GM19035 (cell line): ENCODE data around the gene HOXD11.

Experiments used
- ATAC-seq: cut with Tn5 transposase; IDR thresholded peaks from one replicate; pipeline ENCODE4 v1.9.1; 2021; ENCODE audit not compliant: unreplicated experiment

Gene HOXD11

DNA sequence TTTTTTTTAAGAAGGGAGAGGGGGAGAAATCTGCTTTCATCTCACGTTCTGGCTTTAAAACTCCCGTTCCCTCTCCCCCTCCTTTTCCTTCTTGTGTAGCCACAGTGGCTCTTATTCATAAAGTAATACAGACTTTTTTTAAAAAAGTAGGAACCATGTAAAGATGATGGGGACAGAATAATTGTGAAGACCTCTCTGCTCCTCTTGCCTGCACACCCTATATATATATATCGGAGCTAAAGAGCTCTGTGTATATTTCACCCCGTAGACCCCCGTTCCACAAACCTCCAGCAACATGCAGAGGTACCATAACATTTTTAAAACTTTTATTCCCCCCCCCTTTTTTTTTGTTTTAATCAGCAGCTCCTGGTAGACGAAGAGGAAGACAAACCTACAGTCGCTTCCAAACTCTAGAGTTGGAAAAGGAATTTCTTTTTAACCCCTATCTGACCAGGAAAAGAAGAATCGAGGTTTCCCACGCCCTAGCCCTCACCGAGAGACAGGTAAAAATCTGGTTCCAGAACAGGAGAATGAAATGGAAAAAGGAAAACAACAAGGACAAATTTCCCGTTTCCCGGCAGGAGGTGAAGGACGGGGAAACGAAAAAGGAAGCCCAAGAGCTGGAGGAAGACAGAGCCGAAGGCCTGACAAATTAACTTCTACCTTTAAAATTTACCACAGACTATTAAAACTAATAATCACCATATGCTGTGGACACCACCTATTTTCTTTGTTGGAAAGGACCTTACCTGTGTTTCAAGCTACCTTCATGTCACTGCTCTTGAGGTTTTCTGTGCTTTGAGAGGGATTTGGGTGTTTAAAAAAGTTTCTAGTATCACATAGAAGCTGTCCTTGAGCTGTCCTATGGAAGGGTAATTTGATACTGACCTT lies 24.1 kb downstream of the HOXD11 start:
- ATAC-seq = no peak

DNA sequence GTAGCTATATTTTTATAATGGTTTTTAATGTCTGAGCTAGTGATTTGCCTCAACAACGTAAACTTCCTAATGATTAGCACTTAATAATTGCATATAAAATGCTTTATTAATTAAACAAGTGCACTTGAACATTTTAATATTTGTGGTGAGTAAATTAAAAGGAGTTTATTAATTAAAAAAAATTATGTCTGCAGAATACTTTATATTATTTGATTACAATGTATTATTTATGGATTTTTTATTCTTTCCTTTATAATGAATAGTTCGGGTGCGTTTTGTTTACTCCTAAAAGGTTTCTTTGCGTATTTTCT lies 24.7 kb downstream of the HOXD11 start:
- ATAC-seq = no peak

DNA sequence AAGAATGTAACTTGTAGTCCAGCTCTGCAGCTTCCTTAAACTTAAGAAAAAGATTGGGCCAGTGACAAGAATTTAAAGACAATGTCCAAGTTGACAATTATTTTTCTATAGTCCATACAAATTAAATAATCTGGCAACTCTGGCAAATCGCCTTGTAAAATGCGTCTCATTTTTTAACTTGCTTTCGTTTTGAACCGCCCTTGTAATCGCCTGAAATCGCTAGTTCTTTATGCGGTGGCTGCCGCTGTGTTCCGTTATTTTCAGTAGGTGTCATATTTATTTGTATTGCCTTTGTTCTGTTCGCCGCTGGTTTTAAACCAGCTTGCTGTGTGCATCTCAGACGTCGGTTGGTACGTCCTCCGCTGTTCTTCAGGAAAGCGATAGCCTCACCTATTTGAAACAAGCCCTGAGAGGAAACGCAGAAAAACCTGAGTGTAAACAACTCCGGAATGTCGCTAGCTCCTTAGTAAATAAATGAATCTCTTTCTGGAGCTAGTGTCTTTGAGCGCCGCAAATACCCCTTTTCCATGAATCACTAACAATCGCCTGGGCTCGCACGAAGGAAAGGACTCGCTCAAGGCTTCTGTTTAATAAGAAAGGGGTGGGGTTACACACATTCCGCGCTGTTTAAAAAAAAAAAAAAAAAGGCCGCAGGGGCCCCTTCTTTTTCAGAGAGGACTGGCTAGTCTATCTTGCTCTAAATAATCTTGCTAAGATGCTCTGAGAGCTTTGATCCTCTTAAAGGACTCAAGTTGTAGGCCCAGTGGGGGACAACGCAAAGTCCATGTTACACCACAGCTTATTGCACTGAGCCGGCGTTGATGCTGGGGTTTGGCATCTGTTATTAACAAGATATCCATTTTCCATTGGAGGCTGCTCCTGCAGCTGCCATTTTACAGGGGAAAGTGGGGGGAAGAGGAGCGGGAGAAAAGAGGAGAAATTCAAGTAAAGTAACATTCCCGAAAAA lies 25.4 kb downstream of the HOXD11 start:
- no peak for ATAC-seq

DNA sequence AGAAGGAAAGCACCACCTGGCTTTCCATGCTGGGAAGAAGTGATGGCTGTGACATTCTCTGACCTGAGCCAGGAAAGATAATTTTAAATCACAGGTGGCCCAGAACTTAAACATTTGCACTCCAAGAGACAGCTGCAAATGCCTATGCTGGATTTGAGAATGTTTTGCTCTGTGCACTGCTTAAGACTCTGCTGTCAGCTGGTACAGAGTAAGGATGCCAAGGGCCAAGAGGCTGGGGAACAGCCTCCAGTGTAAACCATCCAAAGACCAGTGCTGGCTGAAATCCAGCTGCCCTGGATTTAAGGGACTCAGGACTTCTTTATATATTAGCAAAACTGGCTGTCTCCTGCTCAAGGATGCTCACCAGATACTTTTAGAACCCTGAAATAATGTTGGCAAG lies 26.3 kb downstream of the HOXD11 start:
- no peak for ATAC-seq

DNA sequence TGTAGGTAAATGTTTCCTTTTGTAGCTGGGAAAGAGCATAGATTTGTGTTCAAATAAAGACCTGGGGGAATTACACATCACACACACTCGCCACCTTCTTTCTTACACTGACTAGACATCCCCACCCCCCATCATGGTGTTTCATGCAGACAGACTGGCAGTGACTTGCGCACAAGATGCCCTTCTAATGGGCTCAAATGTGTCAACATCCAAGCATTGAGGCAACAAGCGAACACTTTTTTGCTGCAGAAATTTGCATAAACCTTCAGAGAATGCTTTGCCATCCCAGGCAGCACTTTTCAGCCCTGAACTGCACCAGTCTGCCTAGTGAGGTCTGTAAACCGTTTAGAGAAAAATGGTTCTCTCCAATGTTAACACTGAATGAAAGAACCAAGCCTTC lies 27.0 kb downstream of the HOXD11 start:
- no peak for ATAC-seq

DNA sequence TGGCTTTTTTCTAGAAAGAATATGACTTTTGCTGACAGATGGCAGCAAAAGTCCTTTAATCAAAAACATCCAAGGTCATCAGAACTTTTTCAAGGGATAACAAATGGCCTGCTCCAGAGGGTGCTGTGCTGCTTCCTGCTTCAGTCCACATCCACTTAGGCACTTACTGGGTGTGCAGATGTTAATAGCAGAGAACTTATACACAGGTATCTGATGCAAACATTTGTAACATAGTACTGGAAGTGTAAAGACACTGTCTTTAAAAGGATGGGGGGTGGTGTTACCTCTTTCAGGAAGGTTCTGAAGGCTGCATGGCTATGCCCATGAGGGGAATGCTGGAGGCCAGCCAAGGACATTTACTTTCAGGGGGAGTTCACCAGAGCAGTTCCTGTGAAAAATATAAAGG lies 28.0 kb downstream of the HOXD11 start:
- ATAC-seq = no peak

DNA sequence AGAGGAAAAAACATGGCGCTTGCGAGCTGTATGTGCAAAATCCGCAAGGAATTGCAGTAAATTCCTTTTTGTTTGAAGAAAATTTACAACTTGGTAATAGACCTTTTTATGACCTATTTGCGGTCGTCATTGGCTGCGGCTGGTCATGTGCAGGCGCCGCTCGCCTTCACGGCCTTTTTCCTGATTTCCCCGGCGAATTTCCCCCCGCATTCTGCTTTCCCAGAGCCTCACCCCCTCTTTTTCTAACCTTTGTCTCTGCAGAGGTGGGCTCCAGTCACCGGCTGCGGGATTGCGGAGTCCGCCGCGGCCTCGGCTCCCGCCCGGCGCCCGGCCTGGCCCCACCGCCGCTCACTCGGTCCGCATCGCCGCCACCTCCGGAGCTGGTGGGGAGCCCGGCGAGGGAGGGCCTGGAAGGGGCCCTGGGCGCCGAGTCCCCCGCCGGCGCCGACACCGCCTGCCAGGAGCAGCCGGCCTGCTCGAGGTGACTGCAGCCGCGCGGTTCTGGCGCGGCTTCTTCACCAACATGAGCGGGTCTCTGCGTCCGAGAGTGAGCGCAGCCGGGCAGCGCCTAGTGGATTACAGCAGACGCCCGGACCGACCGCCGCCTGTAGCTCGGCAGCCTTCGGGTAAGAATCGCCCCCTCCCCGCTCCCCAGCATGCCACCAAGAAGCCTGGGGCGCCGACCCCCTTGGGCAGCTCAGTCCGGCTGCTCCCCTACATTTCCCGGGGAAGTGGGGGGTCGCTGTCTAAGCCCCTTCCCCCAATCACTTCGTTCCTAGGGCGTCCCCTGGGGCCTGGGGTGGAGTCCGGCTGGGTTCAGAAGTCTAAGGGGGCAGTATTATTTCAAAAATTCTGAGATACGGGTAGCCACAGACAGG lies 29.5 kb downstream of the HOXD11 start:
- ATAC-seq = no peak

DNA sequence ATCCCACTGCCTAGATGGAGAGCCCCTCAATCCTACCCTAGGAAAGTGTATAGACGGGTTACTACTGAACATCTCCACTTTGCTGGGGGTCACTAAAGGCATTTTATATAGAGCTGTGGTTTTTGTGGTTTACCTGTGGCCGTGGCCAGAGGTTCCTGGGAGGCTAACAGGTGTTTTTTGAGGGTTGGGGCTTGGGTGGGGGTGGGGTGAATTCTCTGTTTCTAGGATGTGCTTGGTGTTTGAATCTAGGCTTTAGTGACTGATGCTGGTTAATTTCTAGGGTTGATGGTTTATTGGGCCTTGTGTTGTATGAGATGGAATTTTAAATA lies 30.1 kb downstream of the HOXD11 start:
- no peak for ATAC-seq

DNA sequence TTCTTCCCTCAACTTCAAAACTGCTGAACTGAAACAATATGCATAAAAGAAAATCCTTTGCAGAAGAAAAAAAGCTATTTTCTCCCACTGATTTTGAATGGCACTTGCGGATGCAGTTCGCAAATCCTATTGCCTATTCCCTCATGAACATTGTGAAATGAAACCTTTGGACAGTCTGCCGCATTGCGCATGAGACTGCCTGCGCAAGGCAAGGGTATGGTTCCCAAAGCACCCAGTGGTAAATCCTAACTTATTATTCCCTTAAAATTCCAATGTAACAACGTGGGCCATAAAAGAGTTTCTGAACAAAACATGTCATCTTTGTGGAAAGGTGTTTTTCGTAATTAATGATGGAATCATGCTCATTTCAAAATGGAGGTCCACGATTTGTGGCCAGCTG lies 30.8 kb downstream of the HOXD11 start:
- no peak for ATAC-seq

DNA sequence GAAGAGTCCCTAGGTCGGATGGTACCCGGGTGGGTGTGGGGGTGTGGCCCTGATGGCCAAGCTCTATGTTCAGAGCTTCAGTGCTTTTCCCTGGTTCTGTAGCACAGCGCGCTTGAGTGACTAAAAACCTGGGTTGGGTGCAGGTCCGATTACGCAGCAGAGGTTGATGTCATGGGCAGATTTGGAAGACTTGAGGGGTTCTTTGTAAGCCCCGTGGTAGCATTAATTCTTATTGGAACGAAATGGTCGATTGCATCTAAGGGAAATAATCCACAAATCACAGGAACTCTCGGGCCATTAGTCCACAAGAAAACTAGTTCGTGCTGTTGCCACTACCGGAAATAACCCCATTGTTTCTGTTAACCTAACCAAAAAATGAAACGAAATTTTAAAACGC lies 31.4 kb downstream of the HOXD11 start:
- no peak for ATAC-seq

DNA sequence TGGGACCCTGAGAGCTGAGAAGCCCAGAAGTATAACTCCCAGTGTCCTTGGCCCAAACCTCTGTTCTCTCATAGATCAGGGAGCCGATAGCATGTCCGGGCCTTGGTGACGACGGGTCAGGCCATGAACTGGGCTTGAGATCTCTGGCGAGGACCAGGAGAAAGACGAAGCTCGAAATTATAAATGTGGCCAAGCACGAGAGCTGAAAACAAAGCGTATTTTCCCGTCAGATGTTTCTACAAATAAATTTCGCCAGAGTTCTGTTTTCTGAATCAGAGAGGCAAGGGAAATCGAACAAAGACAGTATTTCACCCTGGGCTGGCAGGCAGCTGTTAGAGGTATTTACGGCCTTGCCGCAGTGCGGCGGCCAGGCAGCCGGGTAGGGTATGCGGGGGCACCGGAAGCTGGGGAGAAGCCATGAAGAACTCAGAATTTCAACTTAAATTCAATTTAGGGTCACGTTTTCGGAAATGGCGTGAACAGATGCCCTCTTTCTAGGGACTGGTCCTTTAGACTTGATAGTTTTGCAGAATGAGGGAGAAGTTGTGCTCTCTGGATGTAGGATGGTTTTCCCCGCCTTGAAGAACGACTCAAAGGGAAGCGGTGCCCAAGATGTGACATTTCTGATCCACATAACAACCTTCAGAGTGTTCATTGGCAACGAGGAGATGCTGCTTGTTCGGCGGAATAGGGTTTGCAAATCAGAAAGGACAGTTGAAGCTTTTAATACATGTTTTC lies 32.0 kb downstream of the HOXD11 start:
- ATAC-seq = no peak

DNA sequence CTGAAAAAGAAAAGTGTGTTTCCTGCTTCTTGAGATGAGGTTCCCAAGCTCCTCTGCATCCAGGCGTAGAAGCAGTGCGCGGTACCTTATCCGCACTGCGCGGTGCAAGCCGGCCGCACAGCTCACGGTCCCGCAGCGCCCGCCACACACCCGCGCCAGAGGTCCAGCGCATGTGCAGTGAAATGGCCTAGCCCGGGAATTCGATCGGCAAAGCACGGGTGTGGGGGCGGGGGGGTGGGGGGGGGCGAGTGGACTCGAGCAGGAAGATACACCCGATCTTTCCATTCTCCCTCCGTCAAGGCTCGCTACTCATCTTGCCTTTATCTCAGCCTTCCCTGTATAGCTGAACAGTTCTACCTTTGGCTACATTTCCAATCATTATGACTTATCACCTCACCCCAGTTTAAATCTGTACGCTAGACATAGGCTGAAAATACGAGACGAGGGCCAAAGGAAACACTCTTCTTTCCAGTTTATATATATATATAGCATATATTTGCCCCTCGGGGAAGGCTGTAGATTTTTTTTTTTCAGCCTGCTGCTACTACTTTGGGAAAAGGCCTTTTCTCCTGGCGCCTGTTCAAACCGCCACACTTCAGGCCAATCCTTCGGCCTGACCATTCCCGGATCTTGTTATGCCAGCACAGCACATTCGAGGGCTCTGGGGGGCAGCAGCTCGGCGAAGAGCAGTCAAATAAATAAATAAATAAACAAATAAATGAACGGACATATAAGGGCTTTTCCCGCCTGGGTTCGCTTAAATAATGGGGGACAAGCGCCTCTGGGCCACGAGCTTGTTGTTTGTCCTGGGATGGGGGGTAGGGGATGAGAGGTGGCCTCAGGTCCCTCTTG lies 32.8 kb downstream of the HOXD11 start:
- no peak for ATAC-seq

DNA sequence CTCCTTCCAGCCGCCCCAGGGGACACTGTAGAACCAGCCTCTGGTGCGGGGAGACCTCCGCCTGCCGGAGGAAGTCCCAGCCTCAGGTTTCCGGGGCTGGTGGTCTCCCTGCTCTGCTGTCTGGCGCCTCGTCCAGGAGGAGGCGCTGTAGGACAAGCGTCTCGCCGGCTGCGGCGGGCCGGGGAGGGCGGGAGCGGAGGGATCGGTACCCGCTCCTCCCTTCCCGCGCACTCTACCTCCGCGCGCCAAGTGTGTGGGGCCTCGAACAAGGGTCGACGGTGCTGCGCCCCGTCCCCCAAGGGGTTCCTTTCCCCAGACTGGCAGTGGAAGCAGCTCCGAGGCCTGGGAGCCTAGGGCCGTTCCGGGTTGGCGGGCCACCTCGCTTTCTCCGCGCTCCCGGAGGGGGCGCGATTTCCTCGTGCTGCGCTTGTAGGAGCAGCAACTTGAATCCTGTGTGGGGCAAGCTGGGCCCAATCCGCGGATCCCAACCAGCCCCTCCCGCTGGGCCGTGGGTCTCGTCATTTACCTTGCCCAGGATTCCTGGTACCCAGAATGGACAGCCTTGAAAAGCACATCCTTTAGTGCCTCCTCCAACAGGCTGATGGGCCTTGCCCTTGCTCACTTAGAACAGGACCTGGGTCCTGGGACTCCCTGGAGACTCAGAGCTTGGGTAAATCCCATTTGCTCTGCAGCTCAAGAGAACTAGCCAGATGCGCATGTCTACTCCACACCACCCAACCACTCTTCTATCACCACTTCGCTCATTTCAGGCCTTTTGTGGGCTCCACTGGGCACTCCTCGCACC lies 33.6 kb downstream of the HOXD11 start:
- ATAC-seq = peak; percentile 90

DNA sequence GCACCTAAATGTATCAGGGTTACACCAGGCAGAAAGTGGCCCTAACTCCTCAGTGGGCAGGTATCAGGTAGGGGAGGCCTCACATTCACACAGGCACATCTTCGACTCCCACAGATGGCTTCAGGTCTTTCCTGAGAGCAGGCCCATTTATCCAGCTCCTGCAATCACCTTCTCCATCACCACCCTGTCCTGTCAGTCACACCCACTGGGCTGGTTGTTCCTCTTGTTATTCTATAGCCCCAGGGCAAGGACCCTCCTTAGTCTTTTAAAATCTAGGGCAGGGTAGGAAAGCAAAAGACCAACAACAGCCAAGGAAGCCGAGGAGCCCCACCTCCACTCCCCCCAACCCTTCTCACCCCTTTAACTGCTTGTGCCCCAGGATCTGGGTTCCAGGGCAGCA lies 35.2 kb downstream of the HOXD11 start:
- no peak for ATAC-seq

DNA sequence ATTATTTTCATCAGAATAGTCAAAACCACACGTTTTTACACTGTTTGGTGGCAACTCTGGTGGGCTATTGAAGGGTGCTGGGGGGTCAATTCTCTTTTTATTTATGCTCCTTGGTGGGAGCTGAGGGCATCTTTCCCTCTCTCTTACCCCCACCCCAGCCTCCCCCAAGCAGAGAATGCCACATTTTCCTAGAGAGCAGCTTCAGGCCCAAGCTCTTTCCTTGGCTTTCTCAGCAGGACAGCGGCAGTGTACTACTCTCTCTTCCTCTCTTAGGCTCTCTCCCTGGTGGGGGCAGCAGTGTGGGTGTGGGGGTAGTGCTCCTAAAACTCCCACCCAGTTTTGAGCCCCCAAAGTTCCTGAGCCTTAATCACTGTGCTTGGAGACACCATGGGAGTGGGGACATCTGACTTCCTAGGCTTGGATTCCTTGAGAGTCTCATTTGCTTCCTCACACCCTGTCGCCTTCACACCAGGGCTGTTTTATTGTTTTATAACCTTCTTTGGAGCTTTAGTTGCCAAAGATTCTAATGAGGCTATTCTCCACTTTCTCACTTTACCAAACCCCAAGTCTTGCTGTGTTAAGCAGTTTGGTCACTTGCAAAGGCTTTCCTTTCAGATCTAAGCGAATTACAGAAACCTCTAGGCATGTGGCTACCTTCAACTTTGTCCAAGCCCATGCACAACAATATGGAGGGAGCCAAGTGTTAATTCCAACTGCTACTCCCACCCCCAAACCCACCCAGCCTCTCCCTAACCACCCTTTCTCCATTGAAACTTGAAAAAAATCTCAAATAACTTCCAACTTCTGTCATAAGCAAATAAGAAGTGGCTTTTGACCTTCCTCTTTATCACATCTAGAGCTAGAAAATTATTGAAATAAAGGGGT lies 38.2 kb downstream of the HOXD11 start:
- ATAC-seq = no peak

DNA sequence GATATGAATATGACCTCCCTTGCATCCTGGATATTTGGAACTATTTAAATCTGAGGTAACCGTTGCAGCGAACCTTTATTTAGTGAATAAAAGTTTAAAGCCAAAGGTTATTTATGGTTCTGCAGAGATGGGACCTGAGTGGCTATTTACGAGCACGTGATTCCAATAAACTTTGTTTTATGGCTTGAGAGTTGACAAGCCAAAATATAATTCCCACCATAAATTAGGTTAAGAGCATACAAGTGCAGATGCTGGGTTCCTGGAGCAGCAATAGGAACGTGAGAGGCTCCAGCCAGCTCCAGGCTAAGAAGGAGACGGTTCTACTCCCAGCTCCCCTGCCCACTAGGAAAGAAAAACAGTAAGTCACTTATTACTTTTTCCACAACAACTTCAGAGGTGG lies 39.0 kb downstream of the HOXD11 start:
- no peak for ATAC-seq

DNA sequence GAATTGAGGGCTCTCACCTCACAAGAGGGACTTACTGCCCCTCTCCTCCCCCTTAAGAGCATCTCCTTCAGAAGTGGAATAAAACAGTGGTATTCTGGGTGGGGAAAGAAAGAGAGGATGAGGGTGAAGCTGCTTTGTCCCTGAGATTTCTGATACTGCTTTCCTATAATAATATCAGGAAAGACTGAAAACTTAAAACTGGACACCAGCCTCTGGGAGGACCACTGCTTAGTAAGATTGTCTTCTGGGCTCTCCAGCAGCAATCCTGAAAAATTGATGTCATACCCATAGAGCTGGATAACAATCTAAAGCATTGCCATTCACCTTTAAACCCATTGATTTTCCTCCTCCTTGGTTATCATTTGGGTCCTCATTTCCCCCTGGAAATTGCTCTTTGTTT lies 39.6 kb downstream of the HOXD11 start:
- no peak for ATAC-seq
